Astrocyte of the hippocampus (primary cell): ENCODE data around the gene ANGPTL7.

Source experiments
- DNase-seq: peaks from one replicate; pipeline ENCODE4 v3.0.0; 2011; ENCODE audit warnings: low read depth, low spot score

ANGPTL7 gene

GRCh38 chr1:11204396-11205190 lies 15.4 kb downstream of the ANGPTL7 start:
- no peak for DNase-seq

DNA sequence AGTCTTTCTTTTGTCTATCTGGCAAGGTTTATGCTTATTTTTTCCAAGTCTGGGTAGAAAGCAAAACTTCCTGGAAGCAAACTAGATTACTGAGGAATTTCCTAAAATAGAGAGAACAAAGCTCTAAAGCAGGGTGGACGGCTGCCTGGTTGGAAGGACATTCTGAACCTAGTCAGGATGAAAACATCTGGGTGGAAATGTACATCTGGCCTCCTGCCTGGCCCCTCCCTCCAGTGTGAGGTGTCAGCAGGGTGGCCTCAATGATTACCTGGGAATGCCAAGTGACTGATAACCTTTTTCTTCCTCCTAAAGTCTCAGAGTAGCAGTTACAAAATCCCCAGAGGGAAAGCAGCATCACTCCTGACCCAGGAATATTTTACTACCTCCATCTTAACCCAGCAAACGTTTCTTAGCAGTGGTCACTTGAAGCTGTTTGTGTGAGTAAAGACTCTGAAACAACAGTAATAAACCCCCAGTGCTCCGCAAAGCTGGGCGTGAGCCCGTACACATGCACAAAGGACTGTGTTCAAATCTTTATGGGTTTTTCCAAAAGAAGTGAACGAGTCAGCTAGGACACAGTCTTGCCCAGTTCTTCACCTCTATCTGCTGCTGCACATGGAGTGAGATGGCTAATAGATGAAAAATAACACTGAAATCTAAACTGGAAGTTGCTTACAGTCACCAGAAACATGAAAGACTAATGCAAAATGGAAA lies 18.9 kb downstream of the ANGPTL7 start:
- no peak for DNase-seq

DNA sequence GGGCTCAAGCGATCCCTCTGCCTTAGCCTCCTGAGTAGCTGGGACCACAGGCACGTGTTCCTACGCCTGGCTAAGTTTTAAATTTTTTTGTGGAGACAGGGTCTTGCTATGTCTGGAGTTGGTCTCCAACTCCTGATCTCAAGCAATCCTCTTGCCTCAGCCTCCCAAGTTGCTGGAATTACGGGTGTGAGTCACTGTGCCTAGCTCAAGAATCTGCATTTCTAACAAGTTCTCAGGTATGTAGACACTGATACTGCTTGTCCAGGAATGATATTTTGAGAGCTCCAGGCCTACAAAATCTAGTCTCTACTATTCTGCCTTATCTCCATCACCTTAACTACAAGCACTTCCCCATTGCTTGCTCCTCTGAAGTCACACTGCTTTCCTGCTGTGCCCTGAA lies 22.3 kb downstream of the ANGPTL7 start:
- DNase-seq, result no peak

GRCh38 chr1:11211925-11212587 lies 22.9 kb downstream of the ANGPTL7 start:
- no peak for DNase-seq

DNA sequence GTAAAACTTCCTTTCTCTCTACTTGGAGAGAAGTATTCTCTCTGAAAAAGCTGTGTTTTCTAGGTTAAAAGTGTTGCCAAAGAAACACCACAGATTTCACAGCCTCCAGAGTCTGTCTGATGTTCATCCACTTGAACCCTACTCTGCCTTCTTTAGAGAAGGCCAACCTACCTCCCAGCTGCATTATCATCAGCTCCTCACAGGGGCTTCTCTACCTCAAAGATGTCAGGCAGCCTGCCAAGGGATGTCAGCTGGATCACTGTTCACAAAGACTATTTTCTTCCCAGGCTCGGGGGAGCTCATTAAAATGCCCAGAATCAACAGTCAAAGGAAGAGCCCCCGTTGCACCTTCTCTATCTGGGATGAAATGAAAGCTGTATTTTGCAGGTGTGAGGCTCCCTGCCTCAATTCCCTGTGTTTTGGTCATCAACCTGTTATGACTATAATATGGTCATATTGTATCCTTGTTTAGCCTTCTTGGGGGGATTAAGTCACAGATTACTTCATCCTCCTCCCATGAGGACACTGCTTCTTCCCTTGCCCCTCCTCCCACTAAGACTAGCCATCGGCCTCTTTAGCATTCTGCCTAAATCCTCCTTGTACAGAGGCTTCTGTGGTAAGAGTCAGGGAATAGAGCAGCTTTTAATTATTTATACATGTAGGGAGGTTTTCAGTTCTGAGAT lies 25.7 kb downstream of the ANGPTL7 start:
- no peak for DNase-seq

DNA sequence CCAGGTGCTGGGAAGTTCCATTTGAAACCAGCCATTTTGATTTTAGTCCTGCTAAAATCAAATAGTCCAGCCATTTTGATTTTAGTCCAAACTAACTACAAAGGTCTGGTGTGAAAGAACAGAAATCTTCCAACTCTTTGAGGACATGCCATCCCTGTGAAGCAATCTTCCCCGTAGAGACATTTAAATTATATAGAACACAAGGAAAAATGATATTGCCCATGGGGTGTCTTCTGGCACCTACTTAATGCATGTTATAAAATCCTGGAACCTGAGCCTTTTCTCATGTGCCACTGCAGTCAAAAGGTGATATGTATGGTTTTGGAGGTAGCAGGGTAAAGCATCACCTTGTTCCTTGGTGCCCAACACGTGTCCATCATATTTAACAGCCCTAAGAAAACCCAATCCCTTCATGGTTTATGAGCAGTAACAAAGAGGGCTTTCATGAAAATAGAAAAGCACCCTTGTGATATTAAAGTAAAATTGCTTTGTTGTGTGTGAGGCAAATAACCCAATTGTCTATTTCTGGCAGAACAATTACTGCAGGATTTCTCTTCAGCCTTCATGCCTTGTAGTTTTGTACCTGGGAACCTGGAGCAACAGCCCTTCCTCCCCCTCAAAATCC lies 26.3 kb downstream of the ANGPTL7 start:
- DNase-seq, result no peak

GRCh38 chr1:11216074-11216473 lies 26.9 kb downstream of the ANGPTL7 start:
- no peak for DNase-seq

DNA sequence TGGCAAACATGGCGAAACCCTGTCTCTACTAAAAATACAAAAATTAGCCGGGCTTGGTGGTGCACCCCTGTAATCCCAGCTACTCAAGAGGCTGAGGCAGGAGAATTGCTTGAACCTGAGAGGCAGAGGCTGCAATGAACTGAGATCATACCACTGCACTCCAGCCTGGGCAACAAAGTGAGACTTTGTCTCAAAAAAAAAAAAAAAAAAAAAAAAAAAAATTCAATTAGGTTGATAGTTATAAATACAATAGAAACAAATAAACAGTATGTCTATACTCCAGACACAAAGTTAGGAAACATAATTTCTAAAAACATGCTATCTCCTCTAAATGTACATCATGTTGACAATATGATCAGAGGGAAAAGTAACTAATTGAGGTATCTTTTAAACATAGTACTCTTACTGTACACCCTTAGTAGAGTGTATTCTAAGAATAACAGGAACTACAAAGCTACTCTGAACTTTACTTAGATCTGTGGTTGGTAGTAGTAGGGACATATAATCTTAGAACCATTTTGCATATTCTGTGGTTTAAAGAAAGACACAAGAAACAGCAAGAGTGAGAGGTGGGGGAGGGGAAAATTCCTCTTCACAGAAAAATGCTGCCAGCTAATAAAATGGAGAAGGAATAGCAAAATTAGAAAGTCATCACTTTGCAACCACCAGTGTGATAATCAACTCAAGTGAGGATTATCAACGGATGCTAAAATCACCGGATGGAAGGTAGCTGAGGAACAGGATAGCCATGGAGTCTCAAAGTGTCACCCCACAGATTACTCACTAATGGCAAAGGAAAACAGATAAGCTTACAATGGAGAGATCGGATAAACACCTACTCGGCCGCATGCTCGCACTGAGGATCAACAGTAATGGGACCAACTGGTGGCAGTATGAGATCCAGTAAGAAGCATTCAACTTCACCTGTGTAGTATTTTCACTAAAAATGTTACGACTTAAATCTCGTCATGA lies 38.2 kb downstream of the ANGPTL7 start:
- DNase-seq, result peak; percentile 31

DNA sequence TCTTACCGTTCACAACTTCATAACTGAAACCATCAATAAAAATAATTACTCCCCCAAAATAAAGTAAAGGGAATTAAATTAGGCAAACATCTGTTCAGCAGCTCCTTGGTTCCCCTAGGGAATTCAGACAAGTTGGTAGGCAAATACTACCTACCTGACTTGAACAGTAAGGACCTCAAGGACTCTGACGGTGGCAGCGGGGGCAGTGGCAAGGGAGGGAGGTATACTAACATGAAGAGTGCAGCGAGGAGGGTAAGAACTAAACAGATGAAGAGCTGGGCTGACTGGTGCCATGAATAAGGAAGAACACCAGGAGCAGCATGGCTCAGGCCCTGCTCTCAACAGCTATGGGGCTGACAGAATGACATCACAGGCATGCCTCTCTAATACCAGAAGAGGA lies 40.0 kb downstream of the ANGPTL7 start:
- no peak for DNase-seq

- DNase-seq, result no peak
These were observed 44.1 kb downstream of the ANGPTL7 start for GRCh38 chr1:11233208-11233607.

GRCh38 chr1:11237356-11237755 lies 48.2 kb downstream of the ANGPTL7 start:
- DNase-seq, result no peak

DNA sequence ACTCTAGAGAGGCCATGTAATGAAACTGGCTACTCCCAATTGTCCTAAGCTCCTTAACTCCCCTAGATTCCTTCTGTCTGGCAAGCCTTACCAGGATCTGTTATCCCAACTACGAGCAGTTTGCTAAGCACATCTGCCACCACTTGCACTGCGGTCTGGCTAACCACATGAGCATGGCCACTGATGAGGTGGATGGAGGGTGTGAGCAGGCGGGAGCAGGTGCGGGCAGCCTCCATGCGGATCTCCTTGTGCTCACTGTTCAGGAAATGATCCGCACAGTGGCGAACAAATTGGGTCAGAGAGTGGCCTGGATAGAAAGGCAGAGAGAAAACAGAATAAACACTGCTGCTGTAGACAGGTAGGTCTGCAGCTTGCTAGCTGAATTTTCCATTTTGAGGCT lies 49.2 kb downstream of the ANGPTL7 start:
- DNase-seq, result no peak

- no peak for DNase-seq
These were observed 56.1 kb downstream of the ANGPTL7 start for GRCh38 chr1:11245248-11245647.
